Retina (tissue), 1 donor: ENCODE results near the gene PRKAR1B.

Experiments
- DNase-seq: peaks from one replicate; pipeline ENCODE4 v3.0.0-alpha.2; 2016

Gene PRKAR1B

GRCh38 chr7:516606-517456 lies 210.2 kb downstream of the PRKAR1B start:
- peak; percentile 31 for DNase-seq

- no peak for DNase-seq
Observed at GRCh38 chr7:516216-516605, 210.9 kb downstream of the PRKAR1B start.

GRCh38 chr7:515628-516027 lies 211.5 kb downstream of the PRKAR1B start:
- DNase-seq: no peak

GRCh38 chr7:514651-515598 lies 212.2 kb downstream of the PRKAR1B start:
- DNase-seq: no peak

GRCh38 chr7:514242-514641 lies 212.8 kb downstream of the PRKAR1B start:
- no peak for DNase-seq

- no peak for DNase-seq
Observed at GRCh38 chr7:513521-514166, 213.4 kb downstream of the PRKAR1B start.

- DNase-seq: no peak
Observed at GRCh38 chr7:512541-513311, 214.4 kb downstream of the PRKAR1B start.

GRCh38 chr7:512146-512510 lies 215.0 kb downstream of the PRKAR1B start:
- no peak for DNase-seq

- DNase-seq: no peak
Observed at GRCh38 chr7:511476-512145, 215.5 kb downstream of the PRKAR1B start.

GRCh38 chr7:510782-511281 lies 216.2 kb downstream of the PRKAR1B start:
- no peak for DNase-seq

- no peak for DNase-seq
Observed at GRCh38 chr7:510131-510481, 217.0 kb downstream of the PRKAR1B start.

- DNase-seq: no peak
Observed at GRCh38 chr7:509426-510130, 217.5 kb downstream of the PRKAR1B start.

- DNase-seq: no peak
Observed at GRCh38 chr7:508461-509170, 218.5 kb downstream of the PRKAR1B start.

- DNase-seq: no peak
Observed at GRCh38 chr7:507623-508300, 219.3 kb downstream of the PRKAR1B start.

GRCh38 chr7:506921-507622 lies 220.0 kb downstream of the PRKAR1B start:
- DNase-seq: no peak

GRCh38 chr7:506391-506831 lies 220.7 kb downstream of the PRKAR1B start:
- DNase-seq: no peak

GRCh38 chr7:505171-505570 lies 221.9 kb downstream of the PRKAR1B start:
- DNase-seq: no peak

GRCh38 chr7:504221-505111 lies 222.6 kb downstream of the PRKAR1B start:
- no peak for DNase-seq
